Measurements from ENCODE around the gene CDC42BPB.

DNA sequence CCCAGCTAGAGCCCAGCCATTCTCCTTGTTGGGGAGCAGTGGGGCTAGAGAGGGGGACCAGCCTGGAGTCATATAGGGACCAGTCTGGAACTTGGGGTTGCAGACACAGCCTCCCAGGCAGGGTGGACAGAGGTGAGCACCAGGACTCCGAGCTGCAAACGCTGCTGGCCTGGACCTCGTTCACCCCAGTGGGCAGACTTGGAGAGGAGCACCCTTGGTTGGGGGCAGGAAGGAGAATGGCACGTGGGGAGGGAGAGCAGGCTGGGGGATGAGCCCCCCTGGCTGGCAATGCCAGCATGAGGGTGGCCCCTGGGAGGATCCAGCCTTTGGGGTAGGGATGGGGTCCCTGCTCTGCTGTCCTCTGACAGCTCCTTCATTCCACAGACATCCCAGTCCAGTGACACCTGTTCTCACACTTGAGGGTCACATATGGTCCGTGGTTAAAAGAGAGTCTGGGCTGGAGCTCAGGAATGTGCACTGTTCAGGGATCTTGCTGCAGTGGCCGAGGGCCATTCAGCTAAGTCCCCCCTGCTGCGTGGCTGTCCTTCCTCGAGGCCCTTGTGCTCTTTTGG, 29.5 kb upstream of the CDC42BPB start:
- TF ChIP-seq, protein P1, sequence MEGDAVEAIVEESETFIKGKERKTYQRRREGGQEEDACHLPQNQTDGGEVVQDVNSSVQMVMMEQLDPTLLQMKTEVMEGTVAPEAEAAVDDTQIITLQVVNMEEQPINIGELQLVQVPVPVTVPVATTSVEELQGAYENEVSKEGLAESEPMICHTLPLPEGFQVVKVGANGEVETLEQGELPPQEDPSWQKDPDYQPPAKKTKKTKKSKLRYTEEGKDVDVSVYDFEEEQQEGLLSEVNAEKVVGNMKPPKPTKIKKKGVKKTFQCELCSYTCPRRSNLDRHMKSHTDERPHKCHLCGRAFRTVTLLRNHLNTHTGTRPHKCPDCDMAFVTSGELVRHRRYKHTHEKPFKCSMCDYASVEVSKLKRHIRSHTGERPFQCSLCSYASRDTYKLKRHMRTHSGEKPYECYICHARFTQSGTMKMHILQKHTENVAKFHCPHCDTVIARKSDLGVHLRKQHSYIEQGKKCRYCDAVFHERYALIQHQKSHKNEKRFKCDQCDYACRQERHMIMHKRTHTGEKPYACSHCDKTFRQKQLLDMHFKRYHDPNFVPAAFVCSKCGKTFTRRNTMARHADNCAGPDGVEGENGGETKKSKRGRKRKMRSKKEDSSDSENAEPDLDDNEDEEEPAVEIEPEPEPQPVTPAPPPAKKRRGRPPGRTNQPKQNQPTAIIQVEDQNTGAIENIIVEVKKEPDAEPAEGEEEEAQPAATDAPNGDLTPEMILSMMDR (IDR thresholded peaks at IDR 0.05): no peak
- TF ChIP-seq TCF7L2 (IDR thresholded peaks at IDR 0.05; ENCODE audit: low read depth, low read length): no peak
- no peak for TF ChIP-seq POLR2AphosphoS5 (IDR thresholded peaks at IDR 0.05; ENCODE audit: low read depth, low read length)
- TF ChIP-seq, protein P2, sequence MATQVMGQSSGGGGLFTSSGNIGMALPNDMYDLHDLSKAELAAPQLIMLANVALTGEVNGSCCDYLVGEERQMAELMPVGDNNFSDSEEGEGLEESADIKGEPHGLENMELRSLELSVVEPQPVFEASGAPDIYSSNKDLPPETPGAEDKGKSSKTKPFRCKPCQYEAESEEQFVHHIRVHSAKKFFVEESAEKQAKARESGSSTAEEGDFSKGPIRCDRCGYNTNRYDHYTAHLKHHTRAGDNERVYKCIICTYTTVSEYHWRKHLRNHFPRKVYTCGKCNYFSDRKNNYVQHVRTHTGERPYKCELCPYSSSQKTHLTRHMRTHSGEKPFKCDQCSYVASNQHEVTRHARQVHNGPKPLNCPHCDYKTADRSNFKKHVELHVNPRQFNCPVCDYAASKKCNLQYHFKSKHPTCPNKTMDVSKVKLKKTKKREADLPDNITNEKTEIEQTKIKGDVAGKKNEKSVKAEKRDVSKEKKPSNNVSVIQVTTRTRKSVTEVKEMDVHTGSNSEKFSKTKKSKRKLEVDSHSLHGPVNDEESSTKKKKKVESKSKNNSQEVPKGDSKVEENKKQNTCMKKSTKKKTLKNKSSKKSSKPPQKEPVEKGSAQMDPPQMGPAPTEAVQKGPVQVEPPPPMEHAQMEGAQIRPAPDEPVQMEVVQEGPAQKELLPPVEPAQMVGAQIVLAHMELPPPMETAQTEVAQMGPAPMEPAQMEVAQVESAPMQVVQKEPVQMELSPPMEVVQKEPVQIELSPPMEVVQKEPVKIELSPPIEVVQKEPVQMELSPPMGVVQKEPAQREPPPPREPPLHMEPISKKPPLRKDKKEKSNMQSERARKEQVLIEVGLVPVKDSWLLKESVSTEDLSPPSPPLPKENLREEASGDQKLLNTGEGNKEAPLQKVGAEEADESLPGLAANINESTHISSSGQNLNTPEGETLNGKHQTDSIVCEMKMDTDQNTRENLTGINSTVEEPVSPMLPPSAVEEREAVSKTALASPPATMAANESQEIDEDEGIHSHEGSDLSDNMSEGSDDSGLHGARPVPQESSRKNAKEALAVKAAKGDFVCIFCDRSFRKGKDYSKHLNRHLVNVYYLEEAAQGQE (IDR thresholded peaks at IDR 0.05; ENCODE audit: insufficient read depth in 1 of 2, low read depth in 2 of 2, low read length in 1 of 2): no peak
- no peak for TF ChIP-seq SIN3A (IDR thresholded peaks at IDR 0.05; ENCODE audit: borderline replicate concordance, insufficient read depth, low read depth, low read length)

All from Panc1 (cell line).